Measurements from ENCODE around the gene SLC15A4.

SLC15A4 gene

GRCh38 chr12:128802756-128803155 is 21.0 kb downstream of the SLC15A4 start:
- no peak for TF ChIP-seq EZH2phosphoT487 (conservative IDR thresholded peaks at IDR 0.05; ENCODE audit: low read length)
- TF ChIP-seq CTCF (IDR thresholded peaks at IDR 0.05; ENCODE audit: insufficient read depth, low read length, poor library complexity, severe bottlenecking): no peak
- Histone ChIP-seq H3K36me3 (ENCODE audit: low read length) (peaks cover 37% of the 10 kb centered on the region), H2AFZ (ENCODE audit: low read depth, low read length, severe bottlenecking) (no peak overlapping the region), H3K27me3 (ENCODE audit: low read length) (no peaks in the 10 kb centered on the region), H3K4me2 (ENCODE audit: low read depth, low read length, poor library complexity, severe bottlenecking) (no peak overlapping the region), H3K27ac (ENCODE audit: low read depth, low read length) (no peak overlapping the region; the same call in 1 of the 2 replicates), H3K9me3 (ENCODE audit: insufficient read depth, low read length) (no peaks in the 10 kb centered on the region), H3K4me3 (ENCODE audit: insufficient read depth, low read length, poor library complexity, severe bottlenecking) (no peak overlapping the region), H3K9ac (ENCODE audit: low read length) (no peak overlapping the region), H3K79me2 (ENCODE audit: insufficient read depth, low read length) (peaks cover 72% of the 10 kb centered on the region), H4K20me1 (ENCODE audit: low read depth, low read length) (peaks cover 9% of the 10 kb centered on the region; the same call in 1 of the 2 replicates), H3F3A (ENCODE audit: insufficient read depth) (peaks cover 39% of the 10 kb centered on the region), H3K9me2 (replicated peaks; ENCODE audit: insufficient read depth, low read length) (no peaks in the 10 kb centered on the region)

- peaks cover 45% of the 10 kb centered on the region for H3F3A ChIP-seq (ENCODE audit: insufficient read depth)
- H2AFZ ChIP-seq (ENCODE audit: low read depth, low read length, severe bottlenecking): no peak overlapping the region
- no peak overlapping the region for H3K4me2 ChIP-seq (ENCODE audit: low read depth, low read length, poor library complexity, severe bottlenecking)
- H3K9me3 ChIP-seq (ENCODE audit: insufficient read depth, low read length): no peaks in the 10 kb centered on the region
- no peak overlapping the region for H3K4me3 ChIP-seq (ENCODE audit: insufficient read depth, low read length, poor library complexity, severe bottlenecking)
- peaks cover 9% of the 10 kb centered on the region; the same call in 1 of the 2 replicates for H4K20me1 ChIP-seq (ENCODE audit: low read depth, low read length)
- peak overlapping the region; percentile 32 for H3K27ac ChIP-seq (ENCODE audit: low read depth, low read length)
- no peaks in the 10 kb centered on the region for H3K27me3 ChIP-seq (ENCODE audit: low read length)
- H3K36me3 ChIP-seq (ENCODE audit: low read length): peaks cover 30% of the 10 kb centered on the region
- TF ChIP-seq CTCF (IDR thresholded peaks at IDR 0.05; ENCODE audit: insufficient read depth, low read length, poor library complexity, severe bottlenecking) (no peak), EZH2phosphoT487 (conservative IDR thresholded peaks at IDR 0.05; ENCODE audit: low read length) (no peak)
- H3K9ac ChIP-seq (ENCODE audit: low read length): no peak overlapping the region
- H3K79me2 ChIP-seq (ENCODE audit: insufficient read depth, low read length): peaks cover 64% of the 10 kb centered on the region
- no peaks in the 10 kb centered on the region for H3K9me2 ChIP-seq (replicated peaks; ENCODE audit: insufficient read depth, low read length)
These were observed 21.8 kb downstream of the SLC15A4 start for GRCh38 chr12:128801879-128802391.

GRCh38 chr12:128800606-128801005 is 23.2 kb downstream of the SLC15A4 start:
- Histone ChIP-seq H3K79me2 (ENCODE audit: insufficient read depth, low read length) (peaks cover 55% of the 10 kb centered on the region), H3K9ac (ENCODE audit: low read length) (no peak overlapping the region), H3K27ac (ENCODE audit: low read depth, low read length) (no peak overlapping the region), H3F3A (ENCODE audit: insufficient read depth) (peaks cover 52% of the 10 kb centered on the region), H3K4me3 (ENCODE audit: insufficient read depth, low read length, poor library complexity, severe bottlenecking) (no peak overlapping the region), H3K9me2 (replicated peaks; ENCODE audit: insufficient read depth, low read length) (no peaks in the 10 kb centered on the region), H3K36me3 (ENCODE audit: low read length) (peaks cover 29% of the 10 kb centered on the region), H3K4me2 (ENCODE audit: low read depth, low read length, poor library complexity, severe bottlenecking) (no peak overlapping the region), H2AFZ (ENCODE audit: low read depth, low read length, severe bottlenecking) (no peak overlapping the region), H3K27me3 (ENCODE audit: low read length) (no peaks in the 10 kb centered on the region), H3K9me3 (ENCODE audit: insufficient read depth, low read length) (no peaks in the 10 kb centered on the region), H4K20me1 (ENCODE audit: low read depth, low read length) (peaks cover 9% of the 10 kb centered on the region; the same call in 1 of the 2 replicates)
- TF ChIP-seq EZH2phosphoT487 (conservative IDR thresholded peaks at IDR 0.05; ENCODE audit: low read length) (no peak), CTCF (IDR thresholded peaks at IDR 0.05; ENCODE audit: insufficient read depth, low read length, poor library complexity, severe bottlenecking) (no peak)
